AG20443 (cell line): ENCODE results near the gene LACC1.

Experiments
- DNase-seq: peaks from one replicate; pipeline ENCODE4 v3.0.0; 2012; ENCODE audit warnings: low spot score, mixed read lengths

The LACC1 gene

DNA sequence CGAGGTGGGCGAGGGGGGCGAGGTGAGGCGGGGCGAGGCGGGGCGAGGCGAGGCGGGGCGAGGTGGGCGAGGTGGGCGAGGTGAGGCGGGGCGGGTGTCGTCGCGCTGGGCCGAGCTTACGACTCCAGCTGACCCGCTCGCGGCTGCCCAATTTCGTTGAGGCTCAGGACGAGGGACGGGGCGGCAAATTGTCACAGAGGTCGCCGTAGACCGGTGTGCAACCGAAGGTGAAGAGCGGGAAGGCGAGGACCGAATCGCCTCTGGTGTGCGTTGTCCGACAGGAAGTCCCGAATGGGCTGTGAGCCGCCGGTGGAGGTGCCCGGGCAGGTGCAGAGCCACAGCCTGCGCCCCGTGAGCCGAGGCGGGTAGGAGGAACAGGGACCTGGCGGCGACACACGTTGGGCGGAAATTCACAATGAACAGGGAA is at the start of gene LACC1:
LACC1 (plus strand) TSS at position 150 of the 427 bp plus-strand sequence. CDS start 1,082 bp downstream, outside the sequence.
- DNase-seq: no peak

DNA sequence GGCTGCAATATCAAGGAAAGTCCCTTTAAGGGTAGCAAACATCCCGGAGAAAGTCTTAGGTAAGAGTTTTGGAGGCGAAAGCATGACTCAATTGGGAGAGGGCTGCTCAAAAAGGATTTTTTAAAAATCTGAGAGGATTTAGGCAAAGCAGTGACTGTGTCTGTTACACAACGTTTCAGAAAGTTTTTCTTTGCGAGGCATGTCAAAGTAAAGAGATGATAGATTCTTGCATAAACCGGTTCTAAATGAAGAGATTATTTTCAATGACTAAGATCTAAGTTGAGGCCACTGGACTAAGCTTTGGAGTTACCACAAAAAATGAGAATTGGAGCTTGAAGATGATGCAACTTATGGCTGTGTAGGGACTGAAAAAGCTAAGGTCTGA is 49.2 kb upstream of the LACC1 start:
- DNase-seq: peak; percentile 69

DNA sequence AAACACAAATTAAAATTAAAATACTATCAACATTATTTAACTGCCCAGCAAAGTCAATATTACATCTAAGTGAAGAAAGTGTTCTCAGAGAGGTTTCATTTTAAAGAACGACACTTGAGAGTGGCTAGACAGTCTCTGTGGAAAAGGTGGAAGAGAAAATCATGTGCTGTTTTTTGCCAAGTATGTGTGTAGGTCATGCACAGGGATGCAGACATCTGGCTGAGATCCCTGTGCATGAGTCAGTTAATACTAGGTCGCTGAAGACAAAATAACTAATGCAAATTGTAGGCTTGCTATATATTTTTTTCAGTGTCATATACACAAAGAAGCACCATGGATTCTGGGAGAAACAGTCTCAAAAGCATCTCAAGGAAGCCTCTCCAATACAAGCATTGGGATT is 48.6 kb upstream of the LACC1 start:
- DNase-seq: no peak

DNA sequence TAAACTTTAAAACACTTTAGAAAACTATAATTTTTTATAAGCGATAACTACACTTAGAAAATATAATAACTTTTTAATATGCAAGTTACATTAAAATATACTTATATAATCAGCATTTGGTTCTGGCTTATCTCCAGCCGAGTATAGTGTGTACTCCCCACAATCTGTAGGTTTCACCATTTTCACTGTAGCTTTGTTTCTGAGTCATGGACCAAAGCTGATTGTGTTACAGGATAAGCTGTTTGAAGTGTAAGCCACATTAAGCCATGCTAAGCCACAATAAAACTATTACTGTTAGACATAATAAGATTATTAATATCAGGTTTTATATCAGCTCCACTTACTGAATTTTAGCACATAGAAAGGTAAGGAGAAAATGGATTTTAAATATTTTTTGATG is 44.0 kb upstream of the LACC1 start:
- DNase-seq: no peak

DNA sequence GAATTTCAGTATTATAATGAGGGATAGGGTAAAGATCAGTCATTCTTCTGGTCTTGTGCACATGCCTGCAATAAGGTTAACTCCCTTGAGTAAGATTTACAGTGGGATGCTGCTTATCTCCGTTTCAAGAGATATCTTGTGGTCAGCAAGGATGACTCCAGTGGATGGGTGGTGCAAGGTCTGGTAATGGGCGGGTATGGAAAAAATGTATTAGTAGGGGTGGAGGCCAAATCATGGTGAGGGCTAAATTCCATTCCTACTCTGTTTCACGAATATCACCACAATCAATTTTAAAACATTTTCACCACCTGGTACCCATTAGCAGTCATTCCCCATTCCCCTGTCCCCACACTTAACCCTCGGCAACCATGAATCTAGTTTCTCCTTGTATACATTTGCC is 40.8 kb upstream of the LACC1 start:
- peak; percentile 77 for DNase-seq

DNA sequence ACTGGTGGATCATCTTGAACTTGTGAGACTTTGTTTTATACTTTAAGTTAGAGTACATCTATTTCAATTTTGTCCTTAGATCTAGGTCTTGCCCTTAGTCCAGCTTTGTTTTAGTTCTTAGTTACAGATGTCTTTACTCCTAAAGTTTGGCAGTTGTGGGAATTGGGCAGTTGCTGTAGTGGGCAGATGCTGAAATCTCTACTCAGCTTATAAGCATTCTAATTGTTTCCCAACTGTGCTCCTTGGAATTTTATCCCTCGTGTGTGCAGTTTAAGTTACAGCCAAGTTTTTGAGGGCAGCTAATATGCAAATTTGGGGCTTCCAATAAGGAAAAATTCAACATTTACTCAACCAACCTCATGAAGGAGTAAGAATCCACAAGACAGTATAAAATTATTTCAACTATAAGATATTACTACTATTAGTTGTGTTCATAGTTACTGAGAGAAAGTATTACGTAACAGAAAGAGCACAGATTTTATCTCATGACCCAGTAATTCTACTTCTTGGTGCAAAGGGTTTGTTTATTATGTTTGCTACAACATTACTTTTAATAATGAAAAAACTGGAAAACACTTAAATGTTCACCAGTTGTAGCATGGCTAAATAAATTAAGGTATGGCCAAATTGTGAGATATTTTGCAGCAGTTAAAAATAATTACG is 33.1 kb upstream of the LACC1 start:
- peak; percentile 59 for DNase-seq

DNA sequence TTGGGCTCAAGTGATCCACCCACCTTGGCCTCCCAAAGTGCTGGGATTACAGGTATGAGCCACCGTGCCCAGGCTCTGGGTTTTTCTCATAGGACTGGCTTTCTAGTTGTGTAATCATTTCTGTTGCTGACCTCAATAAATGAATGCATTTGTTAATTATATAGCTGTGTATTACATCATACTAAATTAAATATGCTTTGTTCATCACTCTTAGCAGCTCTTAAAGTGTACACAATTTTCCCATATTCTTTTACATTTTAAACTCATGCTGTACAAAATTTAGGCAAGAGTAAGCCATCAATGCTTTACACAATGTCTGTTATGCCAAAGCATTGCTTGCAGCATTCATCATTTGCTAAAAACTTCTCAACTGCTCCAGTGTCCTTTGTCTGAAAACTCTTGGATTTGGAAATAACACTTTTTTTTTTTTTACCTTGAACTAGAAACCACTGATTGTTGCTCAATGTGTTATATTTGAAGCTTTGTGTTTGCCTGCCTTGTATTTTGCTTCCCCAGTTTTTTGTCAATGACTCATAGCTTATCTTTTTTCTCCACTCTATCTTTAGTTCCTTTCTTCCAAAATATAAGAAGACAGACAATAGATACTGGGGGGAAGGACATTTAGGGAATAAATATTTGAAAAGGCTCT is 31.6 kb upstream of the LACC1 start:
- DNase-seq: peak; percentile 53

DNA sequence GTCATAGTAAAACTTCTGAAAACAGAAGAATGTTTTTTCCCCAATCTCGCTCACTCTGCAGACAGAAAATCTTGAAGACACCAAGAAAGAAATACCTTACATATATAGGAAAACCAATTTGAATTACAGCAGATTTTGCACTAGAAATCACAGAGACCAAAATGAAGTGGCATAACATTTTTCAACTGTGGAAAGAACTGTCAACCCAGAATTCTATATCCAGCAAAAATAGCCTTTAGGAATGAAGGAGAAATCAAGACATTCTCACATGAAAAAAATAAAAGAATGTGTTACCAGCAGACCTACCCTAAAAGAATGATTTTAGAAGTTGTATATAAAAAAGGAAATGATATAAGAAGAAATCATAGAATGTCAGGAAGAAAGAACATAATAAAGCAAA is 28.8 kb upstream of the LACC1 start:
- no peak for DNase-seq

DNA sequence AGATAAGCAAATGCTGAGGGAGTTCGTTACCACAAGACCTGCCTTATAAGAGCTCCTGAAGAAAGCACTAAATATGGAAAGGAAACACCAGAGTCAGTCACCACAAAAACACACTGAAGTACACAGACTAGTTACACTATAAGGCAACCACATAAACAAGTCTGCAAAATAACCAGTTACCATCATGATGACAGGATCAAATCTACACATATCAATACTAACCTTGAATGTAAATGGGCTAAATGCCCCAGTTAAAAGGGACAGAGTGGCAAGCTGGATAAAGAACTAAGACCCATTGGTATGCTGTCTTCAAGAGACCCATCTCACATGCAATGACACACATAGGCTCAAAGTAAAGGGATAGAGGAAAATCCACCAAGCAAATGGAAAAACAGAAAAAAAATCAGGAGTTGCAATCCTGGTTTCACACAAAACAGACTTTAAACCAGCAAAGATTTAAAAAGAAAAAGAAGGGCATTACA is 26.7 kb upstream of the LACC1 start:
- no peak for DNase-seq

DNA sequence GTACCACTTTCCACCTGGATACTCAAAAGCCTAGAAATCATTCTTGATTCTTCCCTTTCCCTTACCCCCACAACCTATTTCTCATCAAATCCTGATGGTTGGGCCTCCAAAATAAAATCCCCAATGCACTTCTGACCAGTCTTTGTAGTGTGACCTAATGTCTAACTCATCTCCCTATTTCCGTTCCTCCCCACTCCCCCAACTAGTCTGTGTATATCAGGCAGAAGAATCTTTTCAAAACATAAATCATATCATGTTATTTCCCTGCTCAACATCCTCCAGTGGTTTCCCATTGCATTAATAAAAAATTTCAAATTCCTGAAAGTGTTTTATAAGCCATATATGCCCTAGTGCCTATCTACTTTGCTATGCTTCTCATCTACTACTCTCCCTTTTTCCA is 17.8 kb upstream of the LACC1 start:
- no peak for DNase-seq

DNA sequence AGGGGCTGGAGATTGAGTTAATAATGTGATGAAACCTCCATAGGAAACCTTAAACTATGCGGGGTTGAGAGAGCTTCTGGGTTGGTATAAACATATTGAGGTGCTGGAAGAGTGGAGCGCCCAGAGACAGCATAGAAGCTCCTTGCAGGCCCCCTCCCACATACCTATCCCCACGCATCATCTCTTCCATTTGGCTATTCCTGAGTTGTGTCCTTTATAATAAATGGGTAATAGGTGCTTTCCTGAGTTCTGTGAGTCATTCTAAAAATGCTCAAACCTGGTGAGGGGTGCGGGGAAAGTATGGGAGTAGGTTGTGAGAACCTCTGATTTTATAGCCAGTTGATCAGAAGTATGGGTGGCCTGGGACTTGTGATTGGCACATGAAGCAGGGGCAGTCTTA is 14.8 kb upstream of the LACC1 start:
- no peak for DNase-seq

DNA sequence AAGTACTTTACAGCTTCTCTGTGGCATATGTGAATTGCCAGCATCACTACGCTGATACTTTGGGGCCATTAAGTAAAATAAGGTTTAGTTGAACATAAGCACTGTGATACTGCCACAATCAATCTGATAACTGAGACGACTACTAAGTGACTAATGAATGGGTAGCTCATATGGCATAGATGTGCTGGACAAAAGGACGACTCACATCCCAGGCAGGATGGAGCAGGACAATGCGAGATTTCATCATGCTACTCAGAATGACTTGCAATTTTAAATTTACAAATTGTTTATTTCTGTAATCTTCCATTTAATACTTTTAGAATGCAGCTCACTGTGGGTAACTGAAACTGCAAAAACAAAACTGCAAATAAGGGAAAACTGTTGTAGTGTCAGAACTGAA is 13.8 kb upstream of the LACC1 start:
- DNase-seq: peak; percentile 28

DNA sequence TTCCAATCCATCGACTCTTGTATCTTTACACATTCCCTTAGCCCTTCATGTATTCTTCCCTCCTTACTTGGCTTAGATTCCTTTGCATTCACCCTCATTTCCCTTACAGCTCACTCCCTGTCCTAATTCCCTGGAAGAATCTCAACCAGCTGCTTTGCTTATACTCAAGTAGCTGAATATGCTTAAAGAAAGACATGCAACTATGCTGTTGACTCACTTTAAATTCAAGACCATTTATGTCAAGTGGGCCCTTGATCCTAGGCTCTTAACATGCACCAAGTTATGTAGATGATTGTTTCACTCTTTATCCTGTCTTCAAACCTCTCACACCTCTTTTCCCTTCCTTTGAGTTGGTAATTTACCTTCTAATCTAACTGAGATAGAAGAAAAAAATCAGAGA is 7.5 kb upstream of the LACC1 start:
- no peak for DNase-seq

DNA sequence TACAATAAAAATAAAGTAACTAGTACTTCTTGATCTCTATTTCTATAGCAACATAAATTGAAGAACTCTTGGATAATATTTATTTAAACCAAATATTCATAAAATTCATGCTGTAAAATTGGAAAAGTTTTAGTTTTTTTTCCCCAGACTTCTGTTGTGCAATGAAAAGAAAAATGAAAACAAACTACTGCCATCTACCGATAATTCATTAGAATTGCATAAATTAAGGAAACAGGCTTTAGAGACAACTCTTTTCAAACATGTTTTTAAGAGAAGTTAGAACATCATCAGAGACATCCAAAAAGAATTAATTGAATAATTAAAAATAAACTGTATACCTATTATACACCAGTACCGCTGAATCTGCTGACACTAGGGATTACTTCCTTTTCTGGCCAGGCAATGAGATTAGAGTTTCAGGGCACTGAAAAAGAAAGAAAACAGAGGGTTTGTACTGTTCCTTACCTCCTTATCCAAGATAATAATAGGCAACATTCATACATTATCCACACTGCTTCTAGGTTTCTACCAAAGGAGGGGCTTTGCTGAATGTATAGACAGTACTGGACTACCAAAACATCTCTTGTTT is 5.1 kb upstream of the LACC1 start:
- peak; percentile 16 for DNase-seq

DNA sequence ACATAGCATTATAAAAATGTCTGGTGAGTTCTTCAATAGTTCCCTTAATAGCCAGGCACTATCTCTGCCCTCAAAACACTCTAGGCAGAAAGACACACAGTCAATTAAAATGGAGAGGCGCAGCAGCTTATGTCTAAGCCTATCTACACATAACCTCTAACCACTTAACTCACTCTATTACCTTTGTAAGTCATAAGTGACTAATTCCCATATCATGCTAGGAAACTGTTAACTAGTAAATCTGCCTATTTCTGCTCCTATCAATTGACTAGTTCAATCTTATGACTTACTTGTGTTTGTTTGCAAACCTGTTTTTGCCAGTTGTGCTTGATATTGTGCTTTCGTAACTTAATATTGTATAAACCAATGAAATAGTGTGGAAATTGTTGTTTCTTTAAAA is 3.3 kb upstream of the LACC1 start:
- no peak for DNase-seq

DNA sequence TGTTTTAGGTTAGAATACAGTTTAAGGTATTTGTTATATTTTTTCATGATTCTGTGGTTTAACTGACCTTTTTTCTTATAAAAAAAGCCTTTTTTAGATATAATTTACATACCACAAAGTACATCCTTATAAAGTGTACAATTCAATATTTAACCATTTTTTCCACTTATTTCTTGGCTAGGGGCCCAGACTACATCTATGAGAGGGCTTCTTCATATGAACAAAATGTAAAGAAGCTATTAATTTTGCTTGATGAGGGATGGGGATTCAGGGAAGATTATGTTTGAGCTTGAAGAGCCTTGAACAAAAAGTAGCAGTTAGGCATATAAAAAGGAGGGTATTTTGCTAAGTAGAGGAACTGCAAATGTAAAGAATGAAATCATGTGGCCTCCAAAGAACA is 2.4 kb upstream of the LACC1 start:
- no peak for DNase-seq

DNA sequence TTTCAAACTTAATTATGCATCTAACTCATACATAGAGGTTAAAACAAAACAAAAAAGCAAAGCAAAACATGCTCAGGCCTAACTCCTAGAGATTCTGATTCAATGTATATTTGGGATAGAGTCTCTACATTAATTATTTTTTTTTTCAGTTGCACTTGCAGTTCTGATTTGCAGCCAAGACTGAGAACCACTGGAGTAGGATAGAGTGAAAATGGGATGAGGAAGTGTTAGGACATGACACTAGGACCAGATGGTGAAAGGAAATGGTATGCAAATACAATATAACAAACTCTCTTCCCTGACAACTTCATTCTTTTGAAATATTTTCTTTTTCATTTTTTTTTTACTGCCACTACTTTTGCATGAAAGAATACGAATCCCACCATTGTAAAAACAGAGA is 1.9 kb upstream of the LACC1 start:
- DNase-seq: no peak

DNA sequence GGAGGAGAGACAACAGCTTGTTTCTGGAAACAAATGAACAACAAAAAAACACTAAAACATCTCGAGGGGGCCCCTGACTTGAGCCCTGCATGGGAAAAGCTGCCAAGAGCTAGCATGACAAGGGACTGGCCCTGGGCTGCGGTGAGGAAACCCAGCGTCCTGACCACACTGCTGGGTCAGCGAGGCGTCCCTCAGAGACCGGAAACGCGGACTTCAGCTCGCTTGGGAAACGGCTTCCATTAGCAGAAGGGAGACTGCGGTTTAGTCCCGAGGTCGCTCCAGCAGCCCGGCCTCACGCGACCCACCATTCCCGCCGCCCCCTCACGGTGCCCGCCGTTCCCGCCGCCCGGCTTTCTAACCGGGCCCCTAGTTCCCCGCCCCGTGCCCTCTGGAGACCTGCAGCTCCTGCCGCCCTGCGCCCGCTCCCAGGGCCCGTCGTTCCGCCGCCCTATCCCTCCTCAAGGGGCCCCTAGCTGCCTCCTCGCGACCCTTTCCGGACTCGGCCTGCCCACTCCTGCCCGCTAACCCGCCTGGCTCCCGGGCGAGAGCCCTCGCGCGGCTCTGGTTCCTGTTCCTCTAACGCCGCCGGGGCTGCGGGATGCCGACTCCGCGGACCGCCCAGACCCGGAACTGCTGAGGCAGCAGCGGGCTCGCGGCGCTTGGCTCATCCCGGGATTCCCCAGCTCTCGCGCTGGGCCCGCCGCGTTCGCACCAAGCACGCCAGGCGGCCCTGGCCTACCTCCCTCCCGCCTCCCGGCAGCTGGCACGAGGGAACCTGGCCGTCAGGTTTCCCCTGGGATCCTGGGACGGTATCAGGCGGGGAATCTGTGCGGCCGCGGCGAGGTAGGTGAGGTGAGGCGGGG is 581 bp upstream of the LACC1 start, which contains the start of gene CCDC122:
CCDC122 (minus strand) TSS at position 849 of the 863 bp plus-strand sequence. CDS start 10,364 bp downstream, outside the sequence.
- peak; percentile 95 for DNase-seq

DNA sequence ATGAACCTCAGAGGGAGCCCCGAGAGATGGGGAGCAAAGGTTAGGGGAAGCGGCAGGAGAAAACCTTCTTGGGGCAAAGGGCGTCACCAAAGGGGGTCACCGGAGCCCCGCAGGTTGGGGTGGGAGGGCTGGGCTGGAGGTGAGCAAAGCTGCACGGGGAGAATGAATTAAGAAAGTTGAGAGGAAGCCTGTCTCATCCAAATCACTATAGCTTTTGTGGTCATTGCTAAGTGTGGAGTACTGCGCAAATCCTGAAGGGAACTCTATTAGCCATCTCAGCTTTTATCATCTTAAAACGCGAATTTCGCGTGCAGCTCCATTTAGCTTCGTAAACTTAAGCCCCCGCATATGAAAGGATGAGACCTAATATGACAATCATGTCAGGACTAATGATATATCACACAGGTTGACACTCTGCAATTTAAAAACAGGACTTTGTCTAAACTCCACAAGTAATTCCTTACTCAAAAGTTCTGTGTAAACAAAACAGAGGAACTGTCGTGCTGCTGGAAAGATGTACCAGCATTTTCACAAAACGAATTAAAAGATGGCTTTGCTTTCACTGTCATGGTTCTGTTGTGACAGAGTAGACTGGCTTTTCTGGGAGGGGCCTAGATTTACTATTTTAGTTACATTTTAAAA is 631 bp downstream of the LACC1 start:
- no peak for DNase-seq

DNA sequence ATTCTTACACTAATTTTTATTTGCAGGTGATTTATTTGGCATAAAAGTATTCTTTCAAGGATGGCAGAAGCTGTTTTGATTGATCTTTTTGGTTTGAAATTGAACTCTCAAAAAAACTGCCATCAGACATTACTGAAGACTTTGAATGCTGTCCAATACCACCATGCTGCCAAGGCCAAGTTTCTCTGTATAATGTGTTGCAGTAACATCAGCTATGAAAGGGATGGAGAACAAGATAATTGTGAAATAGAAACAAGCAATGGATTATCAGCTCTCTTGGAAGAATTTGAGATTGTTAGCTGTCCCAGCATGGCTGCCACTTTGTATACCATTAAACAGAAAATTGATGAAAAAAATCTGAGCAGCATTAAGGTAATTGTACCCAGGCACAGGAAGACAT is 1.2 kb downstream of the LACC1 start:
- DNase-seq: no peak

DNA sequence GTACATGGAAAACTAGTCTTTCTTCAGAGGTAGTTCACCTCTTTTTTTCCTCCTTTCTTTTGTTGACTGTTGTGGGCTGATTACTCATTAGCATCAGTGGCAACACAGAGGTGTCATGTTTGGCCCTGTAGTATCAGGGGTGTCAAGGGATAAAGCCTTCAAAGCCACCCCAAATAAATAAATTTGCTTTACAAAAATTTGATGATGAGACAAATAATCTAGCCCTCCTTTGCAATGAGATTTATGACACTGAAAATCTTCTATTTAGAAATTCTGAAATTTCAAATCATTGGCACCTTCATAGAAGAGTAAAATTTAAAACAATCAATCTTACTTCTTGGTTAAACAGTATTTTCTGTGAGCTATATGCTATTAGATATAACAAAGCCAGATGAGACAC is 1.9 kb downstream of the LACC1 start:
- no peak for DNase-seq

DNA sequence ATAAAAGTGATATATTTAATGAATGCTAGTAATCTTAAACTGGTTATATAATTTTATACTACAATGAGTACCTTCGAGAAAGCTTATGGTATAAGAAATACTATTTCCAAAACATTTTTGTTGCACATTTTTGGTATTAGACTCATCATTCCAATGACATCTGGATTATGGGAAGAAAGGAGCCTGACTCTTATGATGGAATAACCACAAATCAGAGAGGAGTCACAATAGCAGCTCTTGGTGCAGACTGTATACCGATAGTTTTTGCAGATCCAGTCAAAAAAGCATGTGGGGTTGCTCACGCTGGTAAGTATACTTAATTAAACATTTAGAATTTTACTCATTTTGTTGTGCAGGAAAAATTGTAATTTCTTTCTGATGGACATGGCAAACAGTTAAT is 3.9 kb downstream of the LACC1 start:
- peak; percentile 11 for DNase-seq
